Measurements from ENCODE around the gene BTBD9.

Gene BTBD9

GRCh38 chr6:38161754-38162492 lies 477.8 kb downstream of the BTBD9 start:
- Histone ChIP-seq H4K20me1 (ENCODE audit: insufficient read depth, low read length) (peaks cover 9% of the 10 kb centered on the region), H3K27ac (ENCODE audit: low read length) (no peak overlapping the region), H3K79me2 (ENCODE audit: insufficient read depth, low read length) (no peaks in the 10 kb centered on the region), H3K9me3 (ENCODE audit: insufficient read depth, low read length, severe bottlenecking) (no peaks in the 10 kb centered on the region), H2AFZ (ENCODE audit: low read depth, low read length) (no peak overlapping the region), H3K4me3 (ENCODE audit: low read depth in 1 of 2, low read length in 2 of 2) (no peak overlapping the region), H3K4me2 (ENCODE audit: insufficient read depth, low read length) (no peak overlapping the region), H3K9ac (ENCODE audit: low read depth, low read length) (no peak overlapping the region), H3K4me1 (ENCODE audit: insufficient read depth, low read length) (no peaks in the 10 kb centered on the region), H3K36me3 (ENCODE audit: insufficient read depth, low read length) (no peaks in the 10 kb centered on the region; the same call in none of the 2 replicates), H3K27me3 (ENCODE audit: insufficient read depth, low read length, poor library complexity) (no peaks in the 10 kb centered on the region)
- TF ChIP-seq CTCF (IDR thresholded peaks at IDR 0.05; ENCODE audit: borderline replicate concordance, extremely low read depth, low read length, poor library complexity, severe bottlenecking): no peak
- no peak for TF ChIP-seq EZH2 (IDR thresholded peaks at IDR 0.05; ENCODE audit: borderline replicate concordance, low read depth, low read length, severe bottlenecking)
- no peak for DNase-seq
- no peak for ATAC-seq (ENCODE audit: insufficient read depth, low read depth)

DNA sequence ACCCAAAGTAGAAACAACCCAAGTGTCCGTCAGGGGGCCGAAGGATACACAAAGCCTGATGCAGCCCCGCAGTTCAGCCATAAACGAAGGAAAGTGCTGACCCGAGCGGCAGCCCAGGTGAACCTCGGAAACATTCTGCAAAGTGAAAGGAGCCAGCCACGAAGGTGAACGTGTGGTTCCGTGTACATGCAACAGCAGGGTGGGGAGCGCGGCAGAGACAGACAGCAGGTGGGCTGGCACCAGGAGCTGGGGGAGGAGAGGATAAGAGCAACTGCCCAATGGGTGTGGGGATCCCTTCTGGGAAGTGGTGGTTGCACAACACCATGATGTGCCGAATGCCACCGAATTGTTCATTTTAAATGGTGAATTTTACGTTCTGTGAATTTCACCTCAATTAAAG lies 478.4 kb downstream of the BTBD9 start:
- Histone ChIP-seq H3K4me1 (ENCODE audit: insufficient read depth, low read length) (no peaks in the 10 kb centered on the region), H3K4me2 (ENCODE audit: insufficient read depth, low read length) (no peak overlapping the region), H3K79me2 (ENCODE audit: insufficient read depth, low read length) (no peaks in the 10 kb centered on the region), H3K36me3 (ENCODE audit: insufficient read depth, low read length) (no peaks in the 10 kb centered on the region; the same call in none of the 2 replicates), H3K27me3 (ENCODE audit: insufficient read depth, low read length, poor library complexity) (no peaks in the 10 kb centered on the region), H2AFZ (ENCODE audit: low read depth, low read length) (no peak overlapping the region), H3K27ac (ENCODE audit: low read length) (no peak overlapping the region), H3K9me3 (ENCODE audit: insufficient read depth, low read length, severe bottlenecking) (no peaks in the 10 kb centered on the region), H3K9ac (ENCODE audit: low read depth, low read length) (no peak overlapping the region), H3K4me3 (ENCODE audit: low read depth in 1 of 2, low read length in 2 of 2) (no peak overlapping the region), H4K20me1 (ENCODE audit: insufficient read depth, low read length) (peaks cover 10% of the 10 kb centered on the region)
- ATAC-seq (ENCODE audit: insufficient read depth, low read depth) (no peak), DNase-seq (no peak)
- no peak for TF ChIP-seq EZH2 (IDR thresholded peaks at IDR 0.05; ENCODE audit: borderline replicate concordance, low read depth, low read length, severe bottlenecking)
- no peak for TF ChIP-seq CTCF (IDR thresholded peaks at IDR 0.05; ENCODE audit: borderline replicate concordance, extremely low read depth, low read length, poor library complexity, severe bottlenecking)

DNA sequence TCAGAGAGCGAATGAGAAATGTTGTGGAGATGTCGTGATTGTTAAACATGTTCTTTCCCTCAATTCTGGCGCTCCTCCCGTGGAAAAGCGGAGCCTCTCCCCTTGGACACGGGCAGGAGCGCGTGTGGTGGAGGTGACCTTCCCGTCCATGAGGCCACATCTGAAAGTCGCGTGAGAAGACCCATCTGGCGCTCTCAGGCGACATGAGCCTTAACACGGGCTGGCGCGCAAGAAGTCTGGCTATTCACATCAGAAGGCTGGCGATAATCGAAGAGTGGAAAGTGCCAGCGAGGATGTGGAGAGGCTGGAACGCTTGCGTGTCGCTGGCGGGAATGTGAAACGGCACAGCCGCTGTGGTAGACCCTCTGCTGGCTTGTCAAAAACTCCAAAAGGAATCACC lies 478.9 kb downstream of the BTBD9 start:
- Histone ChIP-seq H3K9me3 (ENCODE audit: insufficient read depth, low read length, severe bottlenecking) (no peaks in the 10 kb centered on the region), H4K20me1 (ENCODE audit: insufficient read depth, low read length) (peaks cover 10% of the 10 kb centered on the region), H3K4me1 (ENCODE audit: insufficient read depth, low read length) (no peaks in the 10 kb centered on the region), H3K27ac (ENCODE audit: low read length) (no peak overlapping the region), H3K27me3 (ENCODE audit: insufficient read depth, low read length, poor library complexity) (no peaks in the 10 kb centered on the region), H3K4me3 (ENCODE audit: low read depth in 1 of 2, low read length in 2 of 2) (no peak overlapping the region), H3K4me2 (ENCODE audit: insufficient read depth, low read length) (no peak overlapping the region), H3K9ac (ENCODE audit: low read depth, low read length) (no peak overlapping the region), H3K79me2 (ENCODE audit: insufficient read depth, low read length) (no peaks in the 10 kb centered on the region), H3K36me3 (ENCODE audit: insufficient read depth, low read length) (no peaks in the 10 kb centered on the region; the same call in none of the 2 replicates), H2AFZ (ENCODE audit: low read depth, low read length) (no peak overlapping the region)
- DNase-seq: no peak
- no peak for TF ChIP-seq EZH2 (IDR thresholded peaks at IDR 0.05; ENCODE audit: borderline replicate concordance, low read depth, low read length, severe bottlenecking)
- no peak for TF ChIP-seq CTCF (IDR thresholded peaks at IDR 0.05; ENCODE audit: borderline replicate concordance, extremely low read depth, low read length, poor library complexity, severe bottlenecking)
- ATAC-seq (ENCODE audit: insufficient read depth, low read depth): no peak

Data from DND-41 (cell line).